DND-41 (cell line): Measurements from ENCODE around the gene SUCLG2.

Experiments
- CTCF ChIP-seq: IDR thresholded peaks from 2 replicates; pipeline ENCODE4 v1.5.1; 2012; ENCODE audit warnings: borderline replicate concordance, low read length, moderate library complexity, mild to moderate bottlenecking; ENCODE audit not compliant: poor library complexity, severe bottlenecking; ENCODE audit errors: extremely low read depth
- EZH2 ChIP-seq: IDR thresholded peaks from 3 replicates; pipeline ENCODE4 v1.6.1; 2012; ENCODE audit warnings: borderline replicate concordance, low read depth, mild to moderate bottlenecking, moderate library complexity, low read length, inconsistent platforms; ENCODE audit not compliant: severe bottlenecking

- TF ChIP-seq CTCF, result no peak
- no peak for TF ChIP-seq EZH2
Observed at GRCh38 chr3:67678665-67679064, 24.3 kb upstream of the SUCLG2 start.
